ENCODE data around the gene ISL1. TPM values are rescaled to one million over a fixed set of nuclear protein-coding genes. Genes with fewer than 3 reads are reported as not detected.

Gene ISL1
- total and polyA plus RNA-seq, 2 of the 4 experiments (the other 2 are of a cell fraction): under 0.01 TPM; not detected in 1

DNA sequence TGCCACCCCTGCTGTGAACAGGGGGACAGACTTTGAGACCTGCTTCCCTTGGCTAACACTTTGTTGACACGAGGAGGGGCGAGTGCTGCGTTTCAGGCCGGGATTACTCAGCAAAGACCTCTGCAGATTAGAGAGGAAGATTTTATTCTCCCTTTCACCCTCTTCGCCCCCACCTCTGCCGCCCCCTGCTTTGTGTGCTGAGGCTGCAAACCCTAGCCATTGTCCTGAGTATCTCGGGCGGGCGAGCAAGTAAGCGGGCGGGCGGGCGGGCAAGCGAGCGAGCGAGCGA lies 6.0 kb downstream of the ISL1 start:
- H3K56ac ChIP-seq (ENCODE audit: extremely low read depth, insufficient read depth, low read length): no peak overlapping the region
- no peak overlapping the region for H2BK5ac ChIP-seq (ENCODE audit: low read depth, low read length, poor library complexity, severe bottlenecking)
- no peak overlapping the region for H3K4ac ChIP-seq (ENCODE audit: low read depth, low read length)
- DNase-seq (no peak), ATAC-seq (ENCODE audit: low read depth) (no peak)
- dilution Hi-C loops (cut with HindIII; ENCODE audit: low sequenced_read_pairs, unreplicated experiment): no loop called here
- no peak overlapping the region for H2BK120ac ChIP-seq (ENCODE audit: low read depth, low read length)
- POLR2A ChIA-PET (ENCODE audit: unreplicated experiment): no interaction called here
- H3K4me3 ChIP-seq (ENCODE audit: insufficient read depth, low read depth, low read length): no peak overlapping the region
- CTCF ChIA-PET: no interaction called here
- H3K9me3 ChIP-seq (ENCODE audit: control insufficient read depth, insufficient read depth, low read length): no peaks in the 10 kb centered on the region
- no peak overlapping the region for H2AK9ac ChIP-seq (replicated peaks; ENCODE audit: low read depth, low read length, poor library complexity)
- H2AFZ ChIP-seq (replicated peaks; ENCODE audit: low read length, poor library complexity): no peak overlapping the region
- no peaks in the 10 kb centered on the region for H3K4me1 ChIP-seq (ENCODE audit: control insufficient read depth, insufficient read depth, low read length)
- BruUV-seq (replicated peaks): no TSS peak
- no peak overlapping the region for H3K23ac ChIP-seq (ENCODE audit: low read depth, low read length)
- no CpG with 5 or more reads among the region's 17 CpGs for WGBS, 2 experiments (ENCODE audit: extremely low coverage in 2 of 2, insufficient read length in 1 of 2)
- TF ChIP-seq FOS (IDR thresholded peaks at IDR 0.05; ENCODE audit: low read depth, low read length) (no peak), POLR2A (IDR thresholded peaks at IDR 0.05; ENCODE audit: low read depth, low read length) (no peak), RCOR1 (IDR thresholded peaks at IDR 0.05; ENCODE audit: insufficient replicate concordance, low read length) (no peak), MAFK (IDR thresholded peaks at IDR 0.05; ENCODE audit: low read depth, low read length) (no peak), RAD21 (IDR thresholded peaks at IDR 0.05; ENCODE audit: low read length) (no peak), SMC3 (IDR thresholded peaks at IDR 0.05; ENCODE audit: low read depth, low read length) (no peak), MXI1 (IDR thresholded peaks at IDR 0.05; ENCODE audit: borderline replicate concordance, low read depth, low read length) (no peak), MAZ (IDR thresholded peaks at IDR 0.05; ENCODE audit: borderline replicate concordance, low read depth, low read length) (no peak), NFE2L2 (IDR thresholded peaks at IDR 0.05; ENCODE audit: low read depth, low read length) (no peak), RFX5 (IDR thresholded peaks at IDR 0.05; ENCODE audit: low read depth, low read length) (no peak), BHLHE40 (IDR thresholded peaks at IDR 0.05; ENCODE audit: low read depth, low read length) (no peak), CEBPB (IDR thresholded peaks at IDR 0.05; ENCODE audit: low read depth, low read length) (no peak)
- TF ChIP-seq, protein P1, sequence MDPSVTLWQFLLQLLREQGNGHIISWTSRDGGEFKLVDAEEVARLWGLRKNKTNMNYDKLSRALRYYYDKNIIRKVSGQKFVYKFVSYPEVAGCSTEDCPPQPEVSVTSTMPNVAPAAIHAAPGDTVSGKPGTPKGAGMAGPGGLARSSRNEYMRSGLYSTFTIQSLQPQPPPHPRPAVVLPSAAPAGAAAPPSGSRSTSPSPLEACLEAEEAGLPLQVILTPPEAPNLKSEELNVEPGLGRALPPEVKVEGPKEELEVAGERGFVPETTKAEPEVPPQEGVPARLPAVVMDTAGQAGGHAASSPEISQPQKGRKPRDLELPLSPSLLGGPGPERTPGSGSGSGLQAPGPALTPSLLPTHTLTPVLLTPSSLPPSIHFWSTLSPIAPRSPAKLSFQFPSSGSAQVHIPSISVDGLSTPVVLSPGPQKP (IDR thresholded peaks at IDR 0.05; ENCODE audit: borderline replicate concordance, low read depth, low read length): no peak
- TF ChIP-seq, protein P2, sequence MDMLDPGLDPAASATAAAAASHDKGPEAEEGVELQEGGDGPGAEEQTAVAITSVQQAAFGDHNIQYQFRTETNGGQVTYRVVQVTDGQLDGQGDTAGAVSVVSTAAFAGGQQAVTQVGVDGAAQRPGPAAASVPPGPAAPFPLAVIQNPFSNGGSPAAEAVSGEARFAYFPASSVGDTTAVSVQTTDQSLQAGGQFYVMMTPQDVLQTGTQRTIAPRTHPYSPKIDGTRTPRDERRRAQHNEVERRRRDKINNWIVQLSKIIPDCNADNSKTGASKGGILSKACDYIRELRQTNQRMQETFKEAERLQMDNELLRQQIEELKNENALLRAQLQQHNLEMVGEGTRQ (IDR thresholded peaks at IDR 0.05; ENCODE audit: low read depth, low read length): no peak
- no peak overlapping the region for H4K5ac ChIP-seq (ENCODE audit: low read depth, low read length)
- no peak overlapping the region for H2BK15ac ChIP-seq (ENCODE audit: low read depth, low read length)
- H4K91ac ChIP-seq (ENCODE audit: insufficient read depth, low read depth, low read length): no peak overlapping the region
- no peak overlapping the region for H3K18ac ChIP-seq (ENCODE audit: low read depth, low read length)
- no peak overlapping the region for H3K14ac ChIP-seq (replicated peaks; ENCODE audit: low read depth, low read length)
- no peaks in the 10 kb centered on the region for H3K79me1 ChIP-seq (ENCODE audit: low read depth in 1 of 2, low read length in 2 of 2)
- H3K9ac ChIP-seq (ENCODE audit: low read depth, low read length): no peak overlapping the region
- H2BK20ac ChIP-seq (ENCODE audit: low read depth, low read length): no peak overlapping the region
- no peaks in the 10 kb centered on the region for H3K36me3 ChIP-seq (ENCODE audit: control insufficient read depth, insufficient read depth, low read length)
- H3K27me3 ChIP-seq (ENCODE audit: control insufficient read depth, insufficient read depth, low read length): peaks cover 39% of the 10 kb centered on the region
- no peak overlapping the region for H2AK5ac ChIP-seq (ENCODE audit: low read depth, low read length)
- in situ Hi-C loops (cut with MboI; ENCODE audit: low sequenced_read_pairs): loop anchor here (25.0 kb wide), 1 partner anchor 1273 kb away; no protein-coding TSS in a partner anchor
- no peak overlapping the region for H3K27ac ChIP-seq (ENCODE audit: insufficient read depth, low read length)
- H4K8ac ChIP-seq (ENCODE audit: low read depth in 2 of 2, low read length in 2 of 2): no peak overlapping the region
- no peaks in the 10 kb centered on the region for H4K20me1 ChIP-seq (ENCODE audit: insufficient read depth, low read length)
- H3K4me2 ChIP-seq (ENCODE audit: low read depth, low read length): no peak overlapping the region
- H3K9me1 ChIP-seq (ENCODE audit: insufficient read depth, low read length): no peaks in the 10 kb centered on the region
- intact Hi-C loops (cut with micrococcal nuclease): no loop called here
